ENCODE data around the gene PTPRG.

The PTPRG gene

GRCh38 chr3:61778095-61778494, 216.7 kb downstream of the PTPRG start:
- Histone ChIP-seq H3K27ac (no peak overlapping the region), H3K9ac (no peak overlapping the region), H3K4me2 (no peak overlapping the region), H3K27me3 (ENCODE audit: insufficient read depth, low read depth) (no peaks in the 10 kb centered on the region), H3K4me1 (ENCODE audit: low read depth, poor library complexity, severe bottlenecking) (no peaks in the 10 kb centered on the region), H3K4me3 (IDR thresholded peaks at IDR 0.05; ENCODE audit: insufficient read depth, low read depth, low read length) (no peak overlapping the region), H2AFZ (ENCODE audit: low read depth) (no peak overlapping the region), H3K36me3 (ENCODE audit: insufficient read depth) (no peaks in the 10 kb centered on the region), H4K20me1 (ENCODE audit: insufficient read depth) (no peaks in the 10 kb centered on the region), H3K79me2 (ENCODE audit: insufficient read depth, low read depth) (no peaks in the 10 kb centered on the region)
- TF ChIP-seq CTCF (conservative IDR thresholded peaks at IDR 0.05; ENCODE audit: low read depth, low read length), result no peak

- no peak overlapping the region for H3K27ac ChIP-seq
- no peak for TF ChIP-seq CTCF (conservative IDR thresholded peaks at IDR 0.05; ENCODE audit: low read depth, low read length)
- no peaks in the 10 kb centered on the region for H3K4me1 ChIP-seq (ENCODE audit: low read depth, poor library complexity, severe bottlenecking)
- no peaks in the 10 kb centered on the region for H3K36me3 ChIP-seq (ENCODE audit: insufficient read depth)
- no peak overlapping the region for H2AFZ ChIP-seq (ENCODE audit: low read depth)
- H3K9ac ChIP-seq, result no peak overlapping the region
- H3K4me3 ChIP-seq (IDR thresholded peaks at IDR 0.05; ENCODE audit: insufficient read depth, low read depth, low read length), result no peak overlapping the region
- H3K27me3 ChIP-seq (ENCODE audit: insufficient read depth, low read depth), result no peaks in the 10 kb centered on the region
- H4K20me1 ChIP-seq (ENCODE audit: insufficient read depth), result no peaks in the 10 kb centered on the region
- no peak overlapping the region for H3K4me2 ChIP-seq
- H3K79me2 ChIP-seq (ENCODE audit: insufficient read depth, low read depth), result no peaks in the 10 kb centered on the region
Measured at GRCh38 chr3:61780016-61780415, 218.6 kb downstream of the PTPRG start.

DNA sequence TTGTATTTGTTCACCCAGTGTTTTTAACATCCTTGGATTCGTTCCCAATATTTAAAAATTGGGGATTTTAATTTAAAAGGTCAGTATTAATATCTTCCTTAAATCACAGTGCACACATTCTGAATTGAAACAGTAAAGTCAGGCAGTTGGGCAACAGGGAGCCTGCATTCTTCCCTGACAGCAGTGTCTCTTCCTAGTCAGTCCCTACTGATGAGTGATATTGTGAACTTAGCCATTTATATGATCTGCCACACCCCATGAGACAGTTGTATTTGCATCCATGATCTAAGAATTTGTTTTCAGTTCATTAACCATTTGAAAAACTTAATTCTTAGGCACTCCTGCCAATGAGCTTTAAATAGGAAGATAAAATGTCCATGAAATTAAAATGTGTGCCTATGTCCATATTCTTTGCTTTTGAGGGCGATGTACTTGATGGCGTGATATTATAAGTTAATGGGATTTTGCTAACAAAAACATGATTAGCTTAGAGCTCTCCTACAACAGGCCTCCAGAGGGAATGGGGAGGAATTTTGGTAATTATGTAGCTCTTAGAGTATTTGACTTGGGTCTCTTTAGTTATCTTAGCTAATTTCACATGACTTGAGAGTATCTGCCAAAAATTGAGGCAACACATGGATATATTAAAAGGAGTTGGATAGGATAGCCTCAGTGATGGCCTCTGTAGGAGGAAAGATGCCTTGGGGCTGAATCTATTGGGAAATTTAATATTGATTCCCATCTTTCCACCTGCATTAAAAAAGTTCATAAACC, 219.3 kb downstream of the PTPRG start:
- Histone ChIP-seq H4K20me1 (ENCODE audit: insufficient read depth) (no peaks in the 10 kb centered on the region), H3K4me2 (no peak overlapping the region), H3K9ac (no peak overlapping the region), H3K79me2 (ENCODE audit: insufficient read depth, low read depth) (no peaks in the 10 kb centered on the region), H3K27me3 (ENCODE audit: insufficient read depth, low read depth) (no peaks in the 10 kb centered on the region), H3K36me3 (ENCODE audit: insufficient read depth) (no peaks in the 10 kb centered on the region), H3K27ac (no peak overlapping the region), H3K4me3 (IDR thresholded peaks at IDR 0.05; ENCODE audit: insufficient read depth, low read depth, low read length) (no peak overlapping the region), H2AFZ (ENCODE audit: low read depth) (no peak overlapping the region), H3K4me1 (ENCODE audit: low read depth, poor library complexity, severe bottlenecking) (no peaks in the 10 kb centered on the region)
- no peak for TF ChIP-seq CTCF (conservative IDR thresholded peaks at IDR 0.05; ENCODE audit: low read depth, low read length)

DNA sequence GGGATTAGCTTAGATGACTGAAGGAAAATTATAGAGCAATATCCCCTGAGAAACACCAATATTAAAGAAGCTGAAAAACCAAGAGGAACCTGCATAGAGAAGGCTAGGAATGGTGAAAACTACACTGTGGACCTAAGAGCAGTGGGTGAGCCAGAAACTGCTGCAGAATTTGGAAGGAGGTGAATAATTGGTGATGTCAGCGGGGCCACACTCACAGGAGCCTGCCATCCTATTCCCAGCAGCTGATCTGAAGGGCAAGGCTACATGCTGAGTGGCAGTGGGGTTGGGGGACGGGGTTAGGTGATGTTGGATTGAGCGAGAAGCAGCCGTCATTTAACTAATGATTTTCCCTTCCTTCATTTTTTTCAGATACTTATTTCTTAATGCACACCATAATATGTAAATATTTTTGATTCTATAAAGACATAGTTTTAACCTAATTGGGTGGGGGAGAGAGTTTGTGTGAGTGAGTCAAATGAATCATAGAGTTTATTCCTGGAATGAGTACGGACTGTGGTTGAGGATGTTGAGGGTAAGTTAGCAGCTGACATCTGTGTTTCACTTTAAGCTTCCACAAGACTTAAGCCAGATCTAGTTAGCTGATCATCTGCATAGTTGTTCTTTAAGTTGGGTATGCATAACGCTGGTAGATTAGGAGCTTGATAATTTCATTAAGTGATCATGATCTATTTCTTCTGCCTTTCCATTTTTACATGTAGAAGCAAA, 222.8 kb downstream of the PTPRG start:
- H3K36me3 ChIP-seq (ENCODE audit: insufficient read depth), result no peaks in the 10 kb centered on the region
- no peak for TF ChIP-seq CTCF (conservative IDR thresholded peaks at IDR 0.05; ENCODE audit: low read depth, low read length)
- no peak overlapping the region for H3K27ac ChIP-seq
- no peaks in the 10 kb centered on the region for H3K27me3 ChIP-seq (ENCODE audit: insufficient read depth, low read depth)
- no peaks in the 10 kb centered on the region for H3K79me2 ChIP-seq (ENCODE audit: insufficient read depth, low read depth)
- no peaks in the 10 kb centered on the region for H4K20me1 ChIP-seq (ENCODE audit: insufficient read depth)
- H3K4me1 ChIP-seq (ENCODE audit: low read depth, poor library complexity, severe bottlenecking), result no peaks in the 10 kb centered on the region
- H3K4me3 ChIP-seq (IDR thresholded peaks at IDR 0.05; ENCODE audit: insufficient read depth, low read depth, low read length), result no peak overlapping the region
- no peak overlapping the region for H2AFZ ChIP-seq (ENCODE audit: low read depth)
- no peak overlapping the region for H3K9ac ChIP-seq
- no peak overlapping the region for H3K4me2 ChIP-seq
